GM23248 (cell line): ENCODE measurements around the gene TCP11. TPM values are rescaled to one million over a fixed set of nuclear protein-coding genes. Genes with fewer than 3 reads are reported as not detected.

Experiments
- DNase-seq: peaks from one replicate; pipeline ENCODE4 v3.0.0-alpha.2; 2015
- H2AFZ ChIP-seq: fragments of 200-600 bp; sonication (generic); 2 replicates; pipeline ENCODE4 v1.6.1; 2016; ENCODE audit warnings: antibody characterized with exemption
- H3F3A ChIP-seq: fragments of 200-600 bp; sonication (generic); 2 replicates; pipeline ENCODE4 v1.6.1; 2016; ENCODE audit warnings: mild to moderate bottlenecking, antibody characterized with exemption, mixed run types; ENCODE audit not compliant: insufficient read depth
- H3K27ac ChIP-seq: fragments of 200-600 bp; sonication (generic); 2 replicates; pipeline ENCODE4 v1.5.1; 2016; ENCODE audit warnings: mild to moderate bottlenecking
- H3K27me3 ChIP-seq: fragments of 200-600 bp; sonication (generic); replicated peaks from 2 replicates; pipeline ENCODE4 v1.6.1; 2016; ENCODE audit warnings: mild to moderate bottlenecking; ENCODE audit not compliant: insufficient read depth
- H3K36me3 ChIP-seq: fragments of 200-600 bp; sonication (generic); 2 replicates; pipeline ENCODE4 v1.6.1; 2016; ENCODE audit warnings: low read depth, mild to moderate bottlenecking
- H3K4me1 ChIP-seq: fragments of 200-600 bp; sonication (generic); 2 replicates; pipeline ENCODE4 v1.6.1; 2016; ENCODE audit warnings: mild to moderate bottlenecking; ENCODE audit not compliant: insufficient read depth
- H3K4me2 ChIP-seq: fragments of 200-600 bp; sonication (generic); one replicate; pipeline ENCODE4 v1.6.1; 2016; ENCODE audit warnings: mild to moderate bottlenecking; ENCODE audit not compliant: unreplicated experiment
- H3K4me3 ChIP-seq: fragments of 200-600 bp; sonication (generic); 2 replicates; pipeline ENCODE4 v1.5.1; 2016; ENCODE audit warnings: mild to moderate bottlenecking
- H3K79me2 ChIP-seq: fragments of 200-600 bp; sonication (generic); 2 replicates; pipeline ENCODE4 v1.6.1; 2016; ENCODE audit warnings: mild to moderate bottlenecking; ENCODE audit not compliant: insufficient read depth
- H3K9ac ChIP-seq: fragments of 200-600 bp; sonication (generic); 2 replicates; pipeline ENCODE4 v1.6.1; 2016; ENCODE audit warnings: mild to moderate bottlenecking
- H3K9me2 ChIP-seq: fragments of 200-600 bp; sonication (generic); 2 replicates; pipeline ENCODE4 v1.6.1; 2016; ENCODE audit warnings: mixed run types, mild to moderate bottlenecking, moderate library complexity; ENCODE audit not compliant: insufficient read depth
- H3K9me3 ChIP-seq: fragments of 200-600 bp; sonication (generic); one replicate; pipeline ENCODE4 v1.6.1; 2017; ENCODE audit warnings: low read depth
- H4K20me1 ChIP-seq: fragments of 200-600 bp; sonication (generic); 2 replicates; pipeline ENCODE4 v1.6.0; 2016; ENCODE audit not compliant: insufficient read depth
- EZH2 ChIP-seq: fragments of 200-600 bp; sonication (generic); IDR thresholded peaks from 2 replicates; pipeline ENCODE4 v1.6.1; 2018; ENCODE audit warnings: antibody characterized with exemption, mild to moderate bottlenecking; ENCODE audit not compliant: insufficient read depth, poor library complexity, severe bottlenecking
- EZH2phosphoT487 ChIP-seq: fragments of 200-600 bp; sonication (generic); IDR thresholded peaks from 2 replicates; pipeline ENCODE4 v1.6.1; 2018; ENCODE audit warnings: antibody characterized with exemption, moderate library complexity, mild to moderate bottlenecking, low read depth; ENCODE audit not compliant: insufficient read depth
- WGBS, 2 experiments: methylation state at CpG; one replicate each; pipeline ENCODE4 v1.1.6; 2015 to 2017; ENCODE audit warnings: low lambda C conversion rate in 2 of 2, low coverage in 1 of 2; ENCODE audit errors: missing lambda C conversion rate in 2 of 2; 5-methylcytosine and 5-hydroxymethylcytosine counted together
- in situ Hi-C: fragments of 300-500 bp; cut with MboI; formaldehyde crosslinking; loops from 2 replicates; pipeline ENCODE4 v1.15.0; 2020
- polyA plus RNA-seq: library from polyadenylated mRNA; unstranded; fragments of >200 nt; fragmentation: Nextera tagmentation; extraction: Ambion mirVana; gene quantifications from 2 replicates; pipeline ENCODE4 v1.2.1, GENCODE V29; 2016
- total RNA-seq: library from RNA; depleted of rRNA; stranded (reverse); fragments of >200 nt; shearing (Covaris generic); gene quantifications from 2 replicates; pipeline ENCODE4 v1.2.3, GENCODE V29; 2014

Gene TCP11
- total and polyA plus RNA-seq, 2 experiments from 2014 or later, result not detected

DNA sequence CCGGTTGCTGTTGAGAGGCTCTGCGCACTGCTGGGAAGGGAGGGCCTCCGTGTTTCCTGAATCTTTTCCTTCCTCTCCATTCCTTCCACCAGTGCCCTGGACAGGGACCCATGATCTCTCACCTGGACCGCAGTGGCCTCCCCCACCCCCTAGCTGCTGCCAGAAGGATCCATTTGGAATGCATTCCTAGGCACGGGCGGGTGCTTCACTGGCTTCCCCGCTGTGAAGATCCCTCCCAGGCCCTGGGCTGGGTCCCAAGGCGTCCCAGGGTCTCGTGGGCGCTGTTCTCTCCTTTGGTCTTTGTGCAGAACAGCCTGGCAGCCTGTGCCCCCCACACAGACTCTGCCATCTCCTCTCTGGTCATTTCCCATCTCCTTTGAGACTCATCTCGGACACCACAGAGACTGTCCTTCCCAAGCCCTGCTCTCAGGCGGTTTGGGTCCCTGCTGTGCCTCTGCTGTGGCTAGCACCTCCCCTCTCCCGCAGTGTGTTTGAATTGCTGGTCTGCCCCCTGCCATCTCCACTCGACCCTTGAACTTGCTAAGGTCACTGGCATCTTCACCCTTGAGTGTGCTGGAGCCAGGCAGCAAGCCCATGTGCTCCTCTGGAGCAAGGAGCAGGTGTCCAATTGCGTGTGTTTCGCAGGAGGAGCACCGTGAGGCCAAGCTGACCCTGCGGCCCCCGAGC is 59.0 kb downstream of the TCP11 start:
- no peak for DNase-seq
- no peaks in the 10 kb centered on the region for H3K9me3 ChIP-seq
- H3F3A ChIP-seq, result no peaks in the 10 kb centered on the region
- H3K27me3 ChIP-seq, result no peaks in the 10 kb centered on the region
- no peaks in the 10 kb centered on the region for H3K4me1 ChIP-seq
- TF ChIP-seq EZH2 (no peak), EZH2phosphoT487 (no peak)
- H3K9ac ChIP-seq, result no peak overlapping the region
- no peak overlapping the region for H3K27ac ChIP-seq
- no peaks in the 10 kb centered on the region for H3K79me2 ChIP-seq
- in situ Hi-C loops, result no loop called here
- H3K4me3 ChIP-seq, result no peak overlapping the region
- 66 to 72% methylated on average over 17 to 19 of the region's 19 CpGs for WGBS, 2 experiments
- H3K9me2 ChIP-seq, result no peaks in the 10 kb centered on the region
- no peaks in the 10 kb centered on the region for H4K20me1 ChIP-seq
- H3K36me3 ChIP-seq, result no peaks in the 10 kb centered on the region
- no peak overlapping the region for H2AFZ ChIP-seq
- no peak overlapping the region for H3K4me2 ChIP-seq

- TF ChIP-seq EZH2phosphoT487, result no peak
- TF ChIP-seq EZH2, result no peak
- no peaks in the 10 kb centered on the region for H3K9me2 ChIP-seq
- H4K20me1 ChIP-seq, result no peaks in the 10 kb centered on the region
- H3F3A ChIP-seq, result no peaks in the 10 kb centered on the region
- in situ Hi-C loops, result no loop called here
- H3K9me3 ChIP-seq, result no peaks in the 10 kb centered on the region
- H3K36me3 ChIP-seq, result no peaks in the 10 kb centered on the region
- no peak overlapping the region for H3K4me3 ChIP-seq
- H3K27me3 ChIP-seq, result no peaks in the 10 kb centered on the region
- no peaks in the 10 kb centered on the region for H3K4me1 ChIP-seq
- H3K9ac ChIP-seq, result no peak overlapping the region
- no peak overlapping the region for H3K27ac ChIP-seq
- no peak overlapping the region for H2AFZ ChIP-seq
- no peak overlapping the region for H3K4me2 ChIP-seq
- H3K79me2 ChIP-seq, result no peaks in the 10 kb centered on the region
- no peak for DNase-seq
- 60 to 64% methylated on average over 13 of the region's 13 CpGs for WGBS, 2 experiments
Measured at GRCh38 chr6:35081426-35081851, 59.7 kb downstream of the TCP11 start.

GRCh38 chr6:35080821-35081425 is 60.2 kb downstream of the TCP11 start:
- H3K4me3 ChIP-seq, result no peak overlapping the region
- no peaks in the 10 kb centered on the region for H3F3A ChIP-seq
- no peaks in the 10 kb centered on the region for H3K9me2 ChIP-seq
- H3K79me2 ChIP-seq, result no peaks in the 10 kb centered on the region
- no peaks in the 10 kb centered on the region for H3K9me3 ChIP-seq
- no peak overlapping the region for H3K27ac ChIP-seq
- H2AFZ ChIP-seq, result no peak overlapping the region
- no peaks in the 10 kb centered on the region for H3K36me3 ChIP-seq
- H3K4me2 ChIP-seq, result no peak overlapping the region
- H3K4me1 ChIP-seq, result no peaks in the 10 kb centered on the region
- 86 to 87% methylated on average over 21 of the region's 21 CpGs for WGBS, 2 experiments
- no peak for TF ChIP-seq EZH2phosphoT487
- TF ChIP-seq EZH2, result no peak
- in situ Hi-C loops, result no loop called here
- no peak for DNase-seq
- H3K27me3 ChIP-seq, result no peaks in the 10 kb centered on the region
- no peak overlapping the region for H3K9ac ChIP-seq
- no peaks in the 10 kb centered on the region for H4K20me1 ChIP-seq

GRCh38 chr6:35080016-35080680 is 61.0 kb downstream of the TCP11 start:
- no peak overlapping the region for H3K9ac ChIP-seq
- WGBS, 2 experiments, result 91 to 95% methylated on average over 13 of the region's 13 CpGs
- H3K4me3 ChIP-seq, result no peak overlapping the region
- H3F3A ChIP-seq, result no peaks in the 10 kb centered on the region
- H3K36me3 ChIP-seq, result no peaks in the 10 kb centered on the region
- H3K79me2 ChIP-seq, result no peaks in the 10 kb centered on the region
- no peak overlapping the region for H2AFZ ChIP-seq
- H4K20me1 ChIP-seq, result no peaks in the 10 kb centered on the region
- in situ Hi-C loops, result no loop called here
- no peaks in the 10 kb centered on the region for H3K27me3 ChIP-seq
- H3K4me2 ChIP-seq, result no peak overlapping the region
- no peak overlapping the region for H3K27ac ChIP-seq
- DNase-seq, result no peak
- TF ChIP-seq EZH2 (no peak), EZH2phosphoT487 (no peak)
- no peaks in the 10 kb centered on the region for H3K9me3 ChIP-seq
- no peaks in the 10 kb centered on the region for H3K4me1 ChIP-seq
- H3K9me2 ChIP-seq, result no peaks in the 10 kb centered on the region
